Glomerular visceral epithelial cell (primary cell): ENCODE data around the gene HPGDS.
"Not testable (repeated sequence)": the region's sequence is repeated elsewhere in the genome, so short reads cannot be mapped to it uniquely, and the experiment has no call there.

Experiments
- DNase-seq: peaks from one replicate; pipeline ENCODE4 v3.0.0-alpha.2; 2016; ENCODE audit errors: extremely low spot score

HPGDS gene

DNA sequence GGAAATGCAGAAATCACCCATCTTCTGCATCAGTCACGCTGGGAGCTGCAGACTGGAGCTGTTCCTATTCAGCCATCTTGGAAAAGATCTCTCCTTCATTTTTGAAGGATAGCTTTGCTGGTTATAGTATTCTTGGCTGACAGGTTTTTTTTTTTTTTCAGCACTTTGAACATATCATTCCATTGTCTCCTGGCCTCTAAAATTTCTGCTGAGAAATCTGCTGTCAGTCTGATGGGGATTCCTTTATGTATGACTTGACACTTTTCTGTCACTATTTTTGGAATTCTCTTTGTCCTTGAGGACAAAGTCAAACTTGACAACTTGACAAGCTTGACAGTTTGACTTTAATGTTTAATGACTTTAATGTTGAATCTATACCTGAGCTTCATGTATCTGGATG is 16.8 kb downstream of the HPGDS start:
- DNase-seq = no peak

DNA sequence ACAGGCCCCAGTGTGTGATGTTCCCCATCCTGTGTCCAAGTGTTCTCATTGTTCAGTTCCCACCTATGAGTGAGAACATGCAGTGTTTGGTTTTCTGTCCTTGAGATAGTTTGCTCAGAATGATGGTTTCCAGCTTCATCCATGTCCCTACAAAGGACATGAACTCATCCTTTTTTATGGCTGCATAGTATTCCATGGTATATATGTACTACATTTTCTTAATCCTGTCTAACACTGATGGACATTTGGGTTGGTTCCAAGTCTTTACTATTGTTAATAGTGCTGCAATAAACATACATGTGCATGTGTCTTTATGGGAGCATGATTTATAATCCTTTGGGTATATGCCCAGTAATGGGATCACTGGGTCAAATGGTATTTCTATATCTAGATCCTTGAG is 22.7 kb downstream of the HPGDS start:
- not testable (repeated sequence) for DNase-seq

DNA sequence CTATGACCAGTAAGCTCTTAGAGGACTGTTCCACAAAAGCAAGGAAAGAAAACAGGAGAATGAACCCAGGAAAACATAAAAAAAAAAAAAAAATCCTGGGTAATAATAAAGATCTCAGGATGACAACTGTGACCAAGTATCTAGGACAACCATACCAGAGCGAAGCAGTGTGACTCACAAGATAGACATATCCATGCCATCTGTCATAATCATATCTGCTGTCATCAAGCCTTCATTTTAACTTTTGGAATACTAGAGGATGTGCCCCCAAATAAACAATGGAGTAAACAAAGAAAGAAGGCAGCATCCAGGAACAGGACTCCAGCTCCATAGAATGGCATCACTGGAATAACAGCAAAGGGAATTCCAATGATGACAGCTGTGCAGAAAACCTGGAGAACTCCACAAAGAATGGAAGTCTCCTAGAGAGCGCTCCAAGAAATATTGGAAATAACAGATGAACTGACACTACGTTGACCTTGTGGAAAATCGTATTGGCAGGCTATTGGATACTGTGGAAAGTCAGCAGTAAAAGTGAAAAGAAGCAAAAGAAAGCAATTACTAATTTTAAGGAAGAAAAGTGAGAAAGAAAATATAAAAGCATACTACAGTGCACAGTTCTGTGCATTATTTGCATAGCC is 35.3 kb downstream of the HPGDS start:
- no peak for DNase-seq

DNA sequence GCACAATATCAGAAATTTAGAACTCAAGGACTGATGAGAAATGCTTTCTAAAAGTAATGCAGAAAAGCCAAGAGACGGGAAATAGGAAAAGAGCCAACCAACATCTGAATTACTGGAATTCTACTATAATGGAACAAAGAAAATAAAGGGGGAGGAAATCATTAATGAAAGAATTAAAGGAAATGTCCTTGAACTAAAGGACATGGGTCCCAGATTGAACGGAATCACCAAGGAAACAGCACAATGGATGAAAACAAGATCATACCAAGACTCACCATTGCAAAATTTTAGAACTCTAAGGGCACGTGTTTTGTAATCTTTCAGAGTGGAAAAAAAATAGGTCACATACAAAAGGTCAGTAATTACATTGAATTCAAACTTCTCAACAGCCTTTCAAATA is 35.9 kb downstream of the HPGDS start:
- no peak for DNase-seq

DNA sequence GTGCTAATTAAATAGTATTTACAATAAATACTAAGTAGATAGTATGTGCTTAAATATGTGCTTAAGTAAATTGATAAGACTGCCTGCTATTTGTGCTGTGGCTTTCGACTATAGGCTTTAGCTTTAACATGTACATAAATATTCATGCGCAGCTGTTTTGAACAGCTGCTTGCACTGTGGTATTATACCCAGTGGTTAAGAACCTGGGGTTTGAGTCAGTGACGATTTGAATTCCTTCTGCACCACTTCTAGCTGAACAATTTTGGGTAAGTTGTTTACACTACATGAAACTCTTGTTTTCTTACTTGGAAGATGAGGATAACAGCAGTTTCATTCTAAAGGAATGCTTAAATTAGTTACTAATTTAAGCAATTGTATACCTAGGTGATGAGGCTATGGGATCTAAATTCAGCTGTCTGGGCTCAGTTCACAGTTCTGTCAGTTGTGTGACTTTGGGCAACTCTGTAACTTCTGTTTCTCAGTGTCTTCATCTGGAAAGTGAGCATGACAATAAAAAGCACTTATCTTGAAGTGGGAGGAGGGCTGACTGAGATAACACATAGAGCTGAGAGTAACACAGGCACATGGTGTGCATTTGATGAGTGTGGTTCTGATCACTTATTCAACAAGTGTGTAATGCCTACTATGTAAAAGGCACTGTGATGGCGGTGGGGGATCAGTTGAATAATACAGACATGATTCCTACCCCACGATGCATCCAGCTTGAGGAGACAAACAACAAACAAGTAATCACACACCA is 37.0 kb downstream of the HPGDS start:
- no peak for DNase-seq

DNA sequence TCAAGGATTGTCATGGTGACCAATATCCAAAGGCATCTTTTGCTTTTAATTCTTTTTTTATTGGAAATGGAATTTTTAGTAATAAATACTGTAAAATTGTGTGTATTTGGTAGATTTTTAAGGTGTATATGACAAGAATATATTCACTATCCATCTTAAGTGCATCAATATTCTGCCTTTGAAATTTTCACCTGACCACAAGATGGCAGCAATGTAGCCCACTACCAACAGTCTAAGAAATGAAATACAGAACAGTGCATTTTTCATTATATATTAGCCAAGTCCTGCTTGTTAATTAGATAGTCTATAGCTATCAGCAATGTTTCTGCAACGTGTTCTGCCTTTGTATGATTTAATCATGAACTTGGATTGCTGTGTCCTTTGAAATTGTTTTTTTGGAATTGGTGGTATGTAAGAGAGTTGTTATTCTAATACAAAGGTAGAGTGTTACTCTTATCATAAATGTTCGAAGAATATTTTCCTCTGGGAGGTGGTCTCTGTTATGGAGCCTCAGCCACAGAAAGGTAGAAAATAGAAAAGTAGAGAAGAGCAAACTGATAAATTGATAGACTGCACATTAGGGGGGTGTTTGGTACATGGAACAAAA is 38.2 kb downstream of the HPGDS start:
- DNase-seq = peak; percentile 42

DNA sequence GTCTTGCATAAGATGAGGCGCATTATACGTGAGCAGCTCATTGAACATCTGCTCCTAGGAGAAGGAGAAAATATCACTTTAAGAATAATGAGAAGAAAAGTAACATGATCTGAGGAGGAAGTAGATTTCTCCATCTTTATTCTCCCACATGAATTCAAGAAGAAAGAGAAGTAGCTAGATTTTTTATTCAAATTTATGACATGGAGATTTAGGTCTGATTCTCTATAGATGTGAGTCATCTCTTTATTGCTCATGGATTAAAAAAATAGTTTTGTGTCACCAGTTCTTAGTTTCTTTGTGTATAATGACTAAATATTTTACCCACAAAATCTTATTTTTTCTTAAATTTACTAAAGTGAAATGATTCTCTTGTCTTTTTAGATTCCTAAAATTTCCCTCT is 40.4 kb downstream of the HPGDS start:
- no peak for DNase-seq

- no peak for DNase-seq
Measured at GRCh38 chr4:94298725-94299252, 43.8 kb downstream of the HPGDS start.

GRCh38 chr4:94295473-94295872 is 47.2 kb downstream of the HPGDS start:
- DNase-seq = not testable (repeated sequence)

GRCh38 chr4:94293981-94294380 is 48.7 kb downstream of the HPGDS start:
- not testable (repeated sequence) for DNase-seq

DNA sequence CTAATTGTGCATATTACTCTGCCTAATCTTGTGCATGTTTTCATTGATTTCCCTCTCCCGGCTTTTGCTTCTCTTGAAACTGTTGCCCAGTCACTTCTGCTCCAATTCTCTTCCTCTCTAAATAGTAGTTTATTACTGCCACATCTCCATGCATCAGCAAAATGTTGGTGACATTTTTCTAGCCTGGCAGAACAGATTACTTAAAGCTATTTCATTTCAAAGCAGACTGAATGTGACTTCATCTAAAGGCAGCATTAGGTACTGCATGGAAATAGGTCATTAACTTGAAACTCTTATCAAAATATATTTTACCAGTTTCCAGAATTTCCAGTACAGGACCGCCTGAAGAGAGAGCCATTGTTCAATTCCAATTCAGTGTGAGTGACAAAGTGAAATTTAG is 52.4 kb downstream of the HPGDS start:
- DNase-seq = no peak

- DNase-seq = no peak
Measured at GRCh38 chr4:94285666-94286065, 57.0 kb downstream of the HPGDS start.

DNA sequence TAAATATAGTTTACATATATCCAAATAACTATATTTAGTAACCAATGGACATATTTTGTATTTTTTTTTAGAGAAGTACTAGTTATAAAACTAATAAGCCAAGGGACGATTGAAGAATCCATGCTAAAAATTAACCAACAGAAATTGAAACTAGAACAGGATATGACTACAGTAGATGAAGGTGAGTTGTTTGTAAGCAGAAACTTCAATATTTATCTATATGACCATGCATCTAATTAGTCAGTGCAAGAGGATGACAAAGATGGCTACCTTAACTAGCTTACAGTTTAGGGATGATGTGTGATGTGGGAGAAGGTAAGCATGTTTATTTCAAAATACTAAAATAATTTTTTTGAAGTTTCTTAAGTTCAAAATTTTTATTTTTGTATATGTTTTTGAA is 57.7 kb downstream of the HPGDS start:
- DNase-seq = no peak

- DNase-seq = no peak
Measured at GRCh38 chr4:94278781-94279180, 63.9 kb downstream of the HPGDS start.

DNA sequence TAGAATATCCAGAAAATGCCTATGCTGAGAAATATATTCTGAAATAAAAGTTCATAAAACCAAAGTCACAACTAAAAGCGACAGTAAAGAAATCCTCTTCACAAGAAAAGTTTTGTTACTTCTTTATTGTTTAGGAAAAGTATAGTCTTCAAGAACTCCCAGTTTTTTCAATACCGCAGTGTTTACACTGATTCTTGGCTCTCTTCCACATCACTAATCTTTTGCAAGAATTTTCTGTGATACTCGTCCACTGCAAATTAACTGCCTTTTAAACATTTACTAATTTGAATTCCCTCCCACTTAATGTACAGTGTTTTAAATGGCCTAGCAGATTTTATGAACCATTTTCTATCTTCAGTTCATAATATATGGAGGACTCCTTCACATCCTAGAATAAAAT is 65.1 kb downstream of the HPGDS start:
- no peak for DNase-seq

DNA sequence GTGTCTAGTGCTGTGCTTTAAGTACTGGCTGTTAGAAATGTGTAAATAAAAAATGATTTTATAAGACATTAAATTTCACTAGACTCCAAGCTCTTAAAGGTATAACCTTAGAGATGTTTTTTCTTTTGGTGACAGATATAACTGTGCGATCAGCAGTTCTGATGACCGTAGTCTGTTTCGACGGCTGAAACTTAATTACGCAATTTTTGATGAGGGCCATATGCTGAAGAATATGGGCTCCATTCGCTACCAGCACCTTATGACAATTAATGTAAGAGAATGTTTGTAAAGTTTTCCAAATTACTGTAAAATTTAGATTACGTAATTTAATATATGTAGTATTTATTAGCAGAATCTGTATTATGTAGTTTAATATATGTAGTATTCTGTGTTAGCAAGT is 66.4 kb downstream of the HPGDS start:
- no peak for DNase-seq

DNA sequence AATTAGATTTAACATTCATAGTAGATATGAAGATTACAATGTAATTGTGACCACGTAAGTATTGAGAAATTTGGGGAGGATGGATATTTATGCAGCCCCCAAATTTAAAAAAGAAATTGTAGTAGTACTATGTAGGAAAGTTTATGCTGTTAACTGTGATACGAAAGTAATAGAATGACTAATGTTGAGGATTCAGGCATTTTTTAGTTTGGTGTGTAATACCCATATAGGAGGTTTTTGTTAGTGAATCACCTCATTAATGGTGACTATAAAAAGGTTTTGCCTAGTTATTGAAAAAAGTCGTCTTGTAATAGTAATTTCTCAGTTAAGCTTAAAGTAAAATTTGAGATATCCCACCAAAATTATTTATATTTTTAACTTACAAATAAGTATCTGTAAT is 67.7 kb downstream of the HPGDS start:
- DNase-seq = no peak

DNA sequence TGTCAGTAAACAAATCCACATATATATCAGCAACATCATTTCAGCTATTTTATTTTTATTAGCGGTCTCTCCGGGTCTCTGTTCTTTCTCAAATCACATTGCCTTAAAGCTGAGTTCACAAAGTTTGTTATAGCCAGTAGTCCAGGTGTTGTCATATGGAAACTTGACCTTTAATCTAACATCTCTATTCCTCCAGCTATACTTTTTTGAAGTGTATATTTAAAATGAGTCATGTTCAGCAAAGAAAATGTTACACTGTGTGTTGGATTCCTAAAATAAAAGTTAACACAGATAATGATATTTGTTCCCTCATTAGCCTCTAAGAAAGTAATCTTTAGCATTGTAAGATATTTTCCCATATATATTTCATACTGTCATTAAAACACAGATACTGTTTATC is 71.4 kb downstream of the HPGDS start:
- no peak for DNase-seq

DNA sequence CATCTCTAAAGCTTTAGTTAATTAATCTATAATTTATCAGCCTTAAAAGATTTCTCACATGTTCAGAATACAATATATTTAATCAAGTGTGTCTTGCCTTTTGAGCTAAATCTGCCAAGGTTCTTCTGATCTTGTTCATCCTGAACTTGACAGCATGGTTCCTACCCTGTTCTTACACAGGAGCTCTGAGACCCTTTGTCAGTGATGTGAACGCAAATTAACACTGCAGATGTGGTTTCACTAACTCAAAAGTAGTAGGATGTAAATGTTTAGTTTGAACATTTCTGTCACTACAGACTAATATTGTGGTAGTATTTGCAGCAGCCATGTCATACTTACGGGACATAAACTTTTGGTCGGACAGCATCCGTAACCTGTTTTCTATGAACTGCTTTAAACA is 75.6 kb downstream of the HPGDS start:
- no peak for DNase-seq

DNA sequence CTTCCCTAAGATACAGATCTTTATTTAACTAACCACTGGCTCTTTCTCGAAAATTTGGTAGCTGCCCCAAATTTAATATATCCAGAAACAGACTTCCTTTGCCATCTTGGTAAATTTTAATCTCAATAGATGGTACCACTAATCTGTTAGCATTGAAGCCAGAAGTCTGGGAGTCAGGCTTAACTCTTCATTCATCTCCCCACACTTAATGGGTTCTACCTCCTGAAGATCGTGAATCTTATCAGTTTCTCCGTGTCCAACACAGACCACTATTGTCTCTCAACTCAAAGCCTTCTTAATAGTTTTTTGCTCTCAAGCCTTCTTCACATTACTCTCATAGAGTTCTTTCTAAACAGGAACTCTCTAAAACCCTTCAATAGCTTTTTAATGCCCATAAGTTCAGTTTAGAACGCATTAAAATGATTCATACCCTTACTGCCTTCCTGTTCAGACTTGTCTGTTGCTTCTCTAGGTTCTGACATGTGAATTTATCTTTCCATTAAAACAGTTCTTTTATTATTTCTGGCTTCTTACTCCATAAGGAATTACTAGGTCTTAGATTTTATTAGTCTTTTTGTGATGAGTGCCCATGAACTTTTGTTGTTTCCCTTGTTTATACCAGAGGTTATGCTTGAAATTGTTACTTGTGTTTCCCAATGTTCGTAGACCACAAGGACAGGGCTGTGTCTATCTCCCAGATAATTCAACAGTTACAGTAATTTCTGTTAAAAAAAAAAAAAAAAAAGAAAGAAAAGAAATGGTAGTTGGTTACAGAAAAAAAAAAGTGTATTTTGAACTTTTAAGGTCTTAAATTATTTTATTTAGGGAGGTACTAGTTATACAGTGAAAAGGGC is 80.2 kb downstream of the HPGDS start:
- DNase-seq = no peak

GRCh38 chr4:94256828-94257227 is 85.8 kb downstream of the HPGDS start:
- no peak for DNase-seq

- DNase-seq = no peak
Measured at GRCh38 chr4:94256144-94256783, 86.4 kb downstream of the HPGDS start.
